RWPE2 (cell line): ENCODE data around the gene TP73.

Experiments used
- ATAC-seq: fragments of 200-7000 bp; cut with Tn5 transposase; 3 replicates; pipeline ENCODE4 v1.9.1; 2021; ENCODE audit warnings: low read depth
- DNase-seq: peaks from one replicate; pipeline ENCODE4 v3.0.0-alpha.2; 2020; ENCODE audit warnings: low spot score
- H3K27ac ChIP-seq: fragments of 450-650 bp; 2 replicates; pipeline ENCODE4 v1.5.1; 2017; ENCODE audit warnings: mild to moderate bottlenecking; ENCODE audit not compliant: poor library complexity, severe bottlenecking
- H3K27me3 ChIP-seq: fragments of 250-450 bp; sonication (Bioruptor Pico); 2 replicates; pipeline ENCODE4 v1.5.1; 2021; ENCODE audit warnings: mild to moderate bottlenecking, moderate library complexity; ENCODE audit not compliant: insufficient read depth, poor library complexity, severe bottlenecking
- H3K36me3 ChIP-seq: fragments of 250-450 bp; sonication (Bioruptor Pico); 2 replicates; pipeline ENCODE4 v1.5.1; 2020; ENCODE audit warnings: low read depth, mild to moderate bottlenecking, moderate library complexity
- H3K4me1 ChIP-seq: fragments of 250-450 bp; sonication (Bioruptor Pico); 2 replicates; pipeline ENCODE4 v1.5.1; 2021; ENCODE audit warnings: mild to moderate bottlenecking, moderate library complexity; ENCODE audit not compliant: insufficient read depth, poor library complexity, severe bottlenecking
- H3K4me3 ChIP-seq: fragments of 250-450 bp; sonication (Bioruptor Pico); 2 replicates; pipeline ENCODE4 v1.5.1; 2021; ENCODE audit warnings: mild to moderate bottlenecking, moderate library complexity; ENCODE audit not compliant: severe bottlenecking
- H3K9me3 ChIP-seq: fragments of 250-450 bp; sonication (Bioruptor Pico); 2 replicates; pipeline ENCODE4 v1.5.1; 2021; ENCODE audit warnings: mild to moderate bottlenecking, moderate library complexity; ENCODE audit not compliant: severe bottlenecking
- TF ChIP-seq, protein P1 (sequence below): fragments of 450-650 bp; IDR thresholded peaks from one replicate; pipeline ENCODE4 v1.5.1; 2017; ENCODE audit warnings: mild to moderate bottlenecking, moderate library complexity; ENCODE audit not compliant: poor library complexity, severe bottlenecking

TP73 gene

DNA sequence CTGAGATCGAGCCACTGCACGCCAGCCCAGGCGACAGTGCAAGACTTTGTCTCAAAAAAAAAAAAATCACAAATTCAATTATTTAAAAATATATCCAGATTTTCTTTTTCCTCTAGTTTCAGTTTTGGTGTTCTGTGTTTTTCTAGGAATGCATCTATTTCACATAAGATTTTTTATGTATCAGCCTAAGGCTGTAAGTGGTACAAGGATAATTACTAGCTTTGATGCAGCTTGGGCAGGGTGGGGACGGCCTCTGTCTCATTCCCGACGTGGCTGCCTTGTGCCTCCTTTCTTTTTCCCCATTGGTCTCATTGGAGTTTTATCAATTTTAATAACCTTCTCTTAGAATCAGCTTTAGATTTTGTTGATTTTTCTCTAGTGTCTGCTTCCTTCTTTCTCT lies 106.8 kb downstream of the TP73 start:
- H3K27me3 ChIP-seq, result peaks cover 9% of the 10 kb centered on the region
- no peak overlapping the region for H3K4me3 ChIP-seq
- TF ChIP-seq, protein P1, sequence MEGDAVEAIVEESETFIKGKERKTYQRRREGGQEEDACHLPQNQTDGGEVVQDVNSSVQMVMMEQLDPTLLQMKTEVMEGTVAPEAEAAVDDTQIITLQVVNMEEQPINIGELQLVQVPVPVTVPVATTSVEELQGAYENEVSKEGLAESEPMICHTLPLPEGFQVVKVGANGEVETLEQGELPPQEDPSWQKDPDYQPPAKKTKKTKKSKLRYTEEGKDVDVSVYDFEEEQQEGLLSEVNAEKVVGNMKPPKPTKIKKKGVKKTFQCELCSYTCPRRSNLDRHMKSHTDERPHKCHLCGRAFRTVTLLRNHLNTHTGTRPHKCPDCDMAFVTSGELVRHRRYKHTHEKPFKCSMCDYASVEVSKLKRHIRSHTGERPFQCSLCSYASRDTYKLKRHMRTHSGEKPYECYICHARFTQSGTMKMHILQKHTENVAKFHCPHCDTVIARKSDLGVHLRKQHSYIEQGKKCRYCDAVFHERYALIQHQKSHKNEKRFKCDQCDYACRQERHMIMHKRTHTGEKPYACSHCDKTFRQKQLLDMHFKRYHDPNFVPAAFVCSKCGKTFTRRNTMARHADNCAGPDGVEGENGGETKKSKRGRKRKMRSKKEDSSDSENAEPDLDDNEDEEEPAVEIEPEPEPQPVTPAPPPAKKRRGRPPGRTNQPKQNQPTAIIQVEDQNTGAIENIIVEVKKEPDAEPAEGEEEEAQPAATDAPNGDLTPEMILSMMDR, result no peak
- no peak overlapping the region for H3K27ac ChIP-seq
- H3K9me3 ChIP-seq, result peaks cover 4% of the 10 kb centered on the region
- DNase-seq (no peak), ATAC-seq (no peak)
- H3K36me3 ChIP-seq, result no peaks in the 10 kb centered on the region
- no peaks in the 10 kb centered on the region for H3K4me1 ChIP-seq

DNA sequence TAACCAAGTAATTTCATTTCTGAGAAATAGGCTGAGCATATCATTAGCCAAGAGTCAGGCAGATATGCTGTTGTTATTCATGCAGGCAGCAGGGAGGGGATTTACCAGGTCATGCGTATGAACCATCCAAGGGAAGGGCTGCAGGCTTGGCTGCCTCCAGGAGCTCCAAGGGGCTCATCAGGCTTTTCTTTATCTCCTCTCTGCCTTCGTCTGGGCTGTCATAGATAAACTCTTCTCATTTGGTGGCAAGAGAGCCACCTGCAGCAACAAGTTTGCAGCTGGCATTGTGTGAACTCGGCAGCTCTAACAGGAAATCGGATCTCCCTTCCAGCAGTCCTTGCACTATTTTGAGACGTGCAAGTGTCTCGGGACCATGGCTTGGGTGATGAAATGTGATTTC lies 107.5 kb downstream of the TP73 start:
- Histone ChIP-seq H3K36me3 (no peaks in the 10 kb centered on the region), H3K27ac (no peak overlapping the region), H3K4me3 (no peak overlapping the region), H3K27me3 (peaks cover 11% of the 10 kb centered on the region), H3K4me1 (no peaks in the 10 kb centered on the region), H3K9me3 (peaks cover 4% of the 10 kb centered on the region)
- DNase-seq (no peak), ATAC-seq (no peak)
- TF ChIP-seq, protein P1, result no peak

DNA sequence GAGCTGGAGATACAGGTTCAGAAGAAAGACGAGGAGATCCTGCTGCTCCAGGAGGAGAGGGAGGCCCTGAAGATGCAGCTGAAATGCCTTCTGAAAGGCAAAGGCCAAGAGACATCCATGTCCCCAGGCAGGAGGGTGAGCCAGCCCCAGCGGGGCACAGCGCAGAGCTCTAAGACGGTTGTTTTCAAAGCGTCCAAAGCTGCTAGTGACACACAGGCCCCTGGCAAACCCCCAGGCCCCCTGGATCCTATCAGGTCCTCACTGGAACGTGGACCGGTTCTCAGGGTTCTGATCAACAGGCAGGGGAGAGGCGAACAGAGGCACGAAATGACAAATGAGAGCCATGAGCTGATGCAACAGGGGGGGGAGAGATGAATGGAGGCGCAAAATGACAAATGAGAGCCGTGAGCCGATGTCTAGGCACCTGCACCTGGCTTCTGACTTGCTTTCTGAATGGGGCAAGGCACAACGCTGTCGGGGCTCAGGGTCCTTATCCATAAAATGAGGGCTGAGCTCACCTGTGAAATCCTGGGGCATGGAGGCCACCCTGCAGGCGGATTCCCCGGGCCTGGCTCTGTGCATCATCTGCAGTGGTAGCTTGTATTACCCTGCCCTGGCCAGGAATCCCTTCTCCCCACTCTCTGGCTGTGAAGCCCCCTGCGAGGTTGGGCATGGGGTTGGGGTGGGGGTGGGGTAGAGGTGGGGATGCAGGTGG lies 109.1 kb downstream of the TP73 start:
- TF ChIP-seq, protein P1, result no peak
- no peak overlapping the region for H3K27ac ChIP-seq
- ATAC-seq, result no peak
- H3K4me1 ChIP-seq, result no peaks in the 10 kb centered on the region
- H3K4me3 ChIP-seq, result no peak overlapping the region
- H3K9me3 ChIP-seq, result peaks cover 4% of the 10 kb centered on the region
- DNase-seq, result no peak
- peaks cover 11% of the 10 kb centered on the region for H3K27me3 ChIP-seq
- no peaks in the 10 kb centered on the region for H3K36me3 ChIP-seq

DNA sequence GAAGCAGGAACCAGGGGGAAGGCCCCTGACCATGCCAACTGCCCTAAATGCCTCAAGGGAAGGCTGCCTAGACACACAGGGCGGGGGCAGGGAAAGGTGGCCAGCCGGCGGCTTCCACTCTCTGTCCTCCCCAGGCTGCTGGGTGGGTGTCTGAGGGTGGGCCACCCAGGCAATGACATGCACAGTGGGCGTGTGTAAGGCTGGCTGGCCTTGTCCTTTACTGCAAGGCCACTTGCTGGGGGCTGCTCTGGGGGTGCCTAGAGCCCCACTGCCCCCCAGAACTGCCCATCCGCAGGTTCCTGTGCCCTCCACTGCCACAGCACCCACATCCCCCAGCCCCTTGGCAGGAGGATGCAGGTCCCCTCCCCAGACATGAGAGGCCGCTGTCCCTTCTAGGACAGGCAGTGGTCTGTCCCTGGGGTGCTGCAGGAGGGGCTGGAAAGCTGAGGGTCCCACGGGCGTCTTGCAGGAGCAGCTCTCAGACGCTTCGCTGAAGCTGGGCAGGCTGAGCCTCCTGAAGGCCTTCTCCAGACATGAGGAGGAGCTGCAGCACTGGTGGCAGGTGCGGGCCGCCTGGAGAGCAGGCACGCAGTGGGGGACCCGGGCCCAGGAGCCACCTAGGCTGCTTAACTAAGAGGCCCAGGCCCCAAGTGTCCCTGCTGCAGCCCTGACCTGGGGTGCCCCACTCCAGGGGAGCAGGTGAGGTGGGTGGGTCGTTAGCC lies 110.0 kb downstream of the TP73 start:
- H3K27me3 ChIP-seq, result peaks cover 11% of the 10 kb centered on the region
- H3K9me3 ChIP-seq, result peaks cover 4% of the 10 kb centered on the region
- H3K27ac ChIP-seq, result no peak overlapping the region
- H3K36me3 ChIP-seq, result no peaks in the 10 kb centered on the region
- ATAC-seq (no peak), DNase-seq (peak; percentile 56)
- no peak overlapping the region for H3K4me3 ChIP-seq
- no peaks in the 10 kb centered on the region for H3K4me1 ChIP-seq
- TF ChIP-seq, protein P1, result no peak

DNA sequence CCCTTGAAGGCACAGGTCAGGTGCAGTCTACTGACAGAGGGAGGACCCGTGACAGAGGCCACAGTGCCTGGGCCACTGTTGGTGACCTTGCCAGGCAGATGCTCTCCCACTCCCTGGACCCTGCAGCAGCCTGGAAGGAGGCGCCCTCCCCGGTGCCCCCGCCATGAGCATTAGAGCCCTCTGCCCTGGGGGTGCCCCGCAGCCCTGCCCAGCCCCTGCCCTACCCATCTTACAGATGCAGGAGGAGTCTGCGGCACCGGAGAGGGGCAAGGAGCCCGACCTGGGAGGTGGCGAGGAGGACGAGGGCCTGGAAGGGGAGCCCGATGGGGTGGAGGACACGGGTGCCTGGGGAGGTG lies 110.5 kb downstream of the TP73 start:
- no peak overlapping the region for H3K27ac ChIP-seq
- H3K36me3 ChIP-seq, result no peaks in the 10 kb centered on the region
- H3K4me3 ChIP-seq, result no peak overlapping the region
- TF ChIP-seq, protein P1, result no peak
- ATAC-seq, result no peak
- H3K27me3 ChIP-seq, result peaks cover 11% of the 10 kb centered on the region
- peak; percentile 62 for DNase-seq
- H3K4me1 ChIP-seq, result no peaks in the 10 kb centered on the region
- peaks cover 4% of the 10 kb centered on the region for H3K9me3 ChIP-seq
